Vagina (tissue), 2 donors: ENCODE results near the gene MT1M.

Source experiments
- POLR2A ChIP-seq, 2 donors: fragments of 450-650 bp; IDR thresholded peaks; one replicate each; pipeline ENCODE4 v1.6.1; 2017; ENCODE audit warnings: antibody characterized with exemption in 2 of 2, mild to moderate bottlenecking in 2 of 2, moderate library complexity in 2 of 2
- POLR2AphosphoS5 ChIP-seq, 2 donors: sonication (generic); formaldehyde crosslinking; IDR thresholded peaks; one replicate each; pipeline ENCODE4 v1.9.0; 2017; ENCODE audit warnings: antibody characterized with exemption in 2 of 2, mild to moderate bottlenecking in 2 of 2, low read depth in 1 of 2; ENCODE audit not compliant: insufficient read depth in 1 of 2

GRCh38 chr16:56610017-56610608 lies 22.3 kb upstream of the MT1M start:
- TF ChIP-seq POLR2AphosphoS5 (IDR thresholded peaks at IDR 0.05; ENCODE audit: insufficient read depth in 1 of 2, low read depth in 1 of 2) (peak in 1 of 2 donors; percentile 79), POLR2A (IDR thresholded peaks at IDR 0.05) (no peak)
